Mesenchymal stem cell (in vitro differentiated cells and primary cell): ENCODE data around the gene DRG1. TPM values are rescaled to one million over a fixed set of nuclear protein-coding genes. Genes with fewer than 3 reads are reported as not detected.
A peak's percentile ranks its signal among the peaks of the same experiment; 100 is the strongest.

ENCODE experiments used
- DNase-seq: peaks from one replicate; pipeline ENCODE4 v3.0.0-alpha.2; 2013
- H2AFZ ChIP-seq: one replicate; pipeline ENCODE4 v1.6.1; 2013; ENCODE audit warnings: low read depth, mild to moderate bottlenecking, control low read depth, inconsistent platforms, low read length, moderate library complexity
- H2AK5ac ChIP-seq: 2 replicates; pipeline ENCODE4 v1.6.1; 2013; ENCODE audit warnings: low read length, moderate library complexity, mild to moderate bottlenecking, inconsistent platforms; ENCODE audit not compliant: severe bottlenecking
- H2BK120ac ChIP-seq: one replicate; pipeline ENCODE4 v1.6.1; 2013; ENCODE audit warnings: low read depth, mild to moderate bottlenecking, inconsistent platforms, low read length, moderate library complexity
- H2BK12ac ChIP-seq, 2 experiments: one replicate each; pipeline ENCODE4 v1.6.1; 2013; ENCODE audit warnings: inconsistent platforms in 2 of 2, low read length in 2 of 2, mild to moderate bottlenecking in 2 of 2, moderate library complexity in 2 of 2, control low read depth in 1 of 2
- H2BK15ac ChIP-seq: one replicate; pipeline ENCODE4 v1.6.1; 2013; ENCODE audit warnings: mild to moderate bottlenecking, low read depth, inconsistent platforms; ENCODE audit not compliant: poor library complexity, severe bottlenecking
- H2BK5ac ChIP-seq: 2 replicates; pipeline ENCODE4 v1.6.1; 2013; ENCODE audit warnings: low read depth, mild to moderate bottlenecking, low read length, control low read depth, inconsistent platforms; ENCODE audit not compliant: poor library complexity, severe bottlenecking
- H3K14ac ChIP-seq, 2 experiments: one replicate each; pipeline ENCODE4 v1.6.1; 2013; ENCODE audit warnings: inconsistent platforms in 2 of 2, low read length in 2 of 2, control low read depth in 1 of 2, mild to moderate bottlenecking in 1 of 2, moderate library complexity in 1 of 2
- H3K18ac ChIP-seq, 2 experiments: one replicate each; pipeline ENCODE4 v1.6.1; 2013; ENCODE audit warnings: inconsistent platforms in 2 of 2, low read length in 2 of 2, control low read depth in 1 of 2, low read depth in 1 of 2, mild to moderate bottlenecking in 1 of 2
- H3K23ac ChIP-seq, 2 experiments: one replicate each; pipeline ENCODE4 v1.6.1; 2013; ENCODE audit warnings: inconsistent platforms in 2 of 2, low read length in 2 of 2, mild to moderate bottlenecking in 2 of 2, moderate library complexity in 2 of 2, control low read depth in 1 of 2
- H3K27ac ChIP-seq: 2 replicates; pipeline ENCODE4 v1.5.1; 2013; ENCODE audit warnings: mild to moderate bottlenecking, moderate library complexity, low read length, control low read depth, inconsistent platforms; ENCODE audit not compliant: poor library complexity, severe bottlenecking
- H3K27me3 ChIP-seq, 2 experiments: 2 replicates each; pipeline versions ENCODE4 v1.6.1 to v1.7.0; 2013; ENCODE audit warnings: low read length in 2 of 2, mild to moderate bottlenecking in 2 of 2, moderate library complexity in 2 of 2, control low read depth in 1 of 2, inconsistent platforms in 1 of 2; ENCODE audit not compliant: control insufficient read depth in 1 of 2, insufficient read depth in 1 of 2
- H3K36me3 ChIP-seq, 2 experiments: 2 replicates each; pipeline versions ENCODE4 v1.6.1 to v1.7.0; 2013; ENCODE audit warnings: low read length in 2 of 2, control low read depth in 1 of 2, inconsistent platforms in 1 of 2, low read depth in 1 of 2, mild to moderate bottlenecking in 1 of 2; ENCODE audit not compliant: insufficient read depth in 2 of 2, control insufficient read depth in 1 of 2
- H3K4ac ChIP-seq, 2 experiments: one replicate each; pipeline ENCODE4 v1.6.1; 2013; ENCODE audit warnings: inconsistent platforms in 2 of 2, low read length in 2 of 2, mild to moderate bottlenecking in 2 of 2, moderate library complexity in 2 of 2, control low read depth in 1 of 2, low read depth in 1 of 2
- H3K4me1 ChIP-seq: 2 replicates; pipeline ENCODE4 v1.6.1; 2013; ENCODE audit warnings: low read depth, low read length, control low read depth; ENCODE audit not compliant: control insufficient read depth, insufficient read depth
- H3K4me2 ChIP-seq: 2 replicates; pipeline ENCODE4 v1.6.1; 2013; ENCODE audit warnings: low read length, mild to moderate bottlenecking, inconsistent platforms; ENCODE audit not compliant: poor library complexity, severe bottlenecking
- H3K4me3 ChIP-seq, 2 experiments: 2 replicates each; pipeline versions ENCODE4 v1.5.1 to v1.7.0; 2013; ENCODE audit warnings: low read length in 2 of 2, mild to moderate bottlenecking in 2 of 2, control low read depth in 1 of 2, low read depth in 1 of 2; ENCODE audit not compliant: insufficient read depth in 1 of 2
- H3K79me1 ChIP-seq: replicated peaks from 2 replicates; pipeline ENCODE4 v1.6.1; 2013; ENCODE audit warnings: mild to moderate bottlenecking, control low read depth, low read length, inconsistent platforms; ENCODE audit not compliant: poor library complexity, severe bottlenecking
- H3K9ac ChIP-seq: 2 replicates; pipeline ENCODE4 v1.7.0; 2013; ENCODE audit warnings: mild to moderate bottlenecking, low read length, moderate library complexity
- H3K9me3 ChIP-seq: 2 replicates; pipeline ENCODE4 v1.7.0; 2013; ENCODE audit warnings: mild to moderate bottlenecking, low read length; ENCODE audit not compliant: control insufficient read depth
- H4K8ac ChIP-seq: one replicate; pipeline ENCODE4 v1.6.1; 2013; ENCODE audit warnings: inconsistent platforms, mild to moderate bottlenecking, low read length, moderate library complexity
- H4K91ac ChIP-seq: one replicate; pipeline ENCODE4 v1.6.1; 2013; ENCODE audit warnings: mild to moderate bottlenecking, low read length, inconsistent platforms
- WGBS: methylation state at CpG from one replicate; pipeline ENCODE4 v1.1.7; 2013; ENCODE audit warnings: mixed read lengths; 5-methylcytosine and 5-hydroxymethylcytosine counted together
- polyA plus RNA-seq, 2 experiments: library from polyadenylated mRNA; stranded (reverse); fragments of 200-250 nt; gene quantifications; one replicate each; pipeline ENCODE4 v1.2.3, GENCODE V29; 2013

Gene DRG1
- 44.1 TPM for polyA plus RNA-seq (2013, experiment 1 of 2)
- polyA plus RNA-seq (2013, experiment 2 of 2), result 45.0 TPM

DNA sequence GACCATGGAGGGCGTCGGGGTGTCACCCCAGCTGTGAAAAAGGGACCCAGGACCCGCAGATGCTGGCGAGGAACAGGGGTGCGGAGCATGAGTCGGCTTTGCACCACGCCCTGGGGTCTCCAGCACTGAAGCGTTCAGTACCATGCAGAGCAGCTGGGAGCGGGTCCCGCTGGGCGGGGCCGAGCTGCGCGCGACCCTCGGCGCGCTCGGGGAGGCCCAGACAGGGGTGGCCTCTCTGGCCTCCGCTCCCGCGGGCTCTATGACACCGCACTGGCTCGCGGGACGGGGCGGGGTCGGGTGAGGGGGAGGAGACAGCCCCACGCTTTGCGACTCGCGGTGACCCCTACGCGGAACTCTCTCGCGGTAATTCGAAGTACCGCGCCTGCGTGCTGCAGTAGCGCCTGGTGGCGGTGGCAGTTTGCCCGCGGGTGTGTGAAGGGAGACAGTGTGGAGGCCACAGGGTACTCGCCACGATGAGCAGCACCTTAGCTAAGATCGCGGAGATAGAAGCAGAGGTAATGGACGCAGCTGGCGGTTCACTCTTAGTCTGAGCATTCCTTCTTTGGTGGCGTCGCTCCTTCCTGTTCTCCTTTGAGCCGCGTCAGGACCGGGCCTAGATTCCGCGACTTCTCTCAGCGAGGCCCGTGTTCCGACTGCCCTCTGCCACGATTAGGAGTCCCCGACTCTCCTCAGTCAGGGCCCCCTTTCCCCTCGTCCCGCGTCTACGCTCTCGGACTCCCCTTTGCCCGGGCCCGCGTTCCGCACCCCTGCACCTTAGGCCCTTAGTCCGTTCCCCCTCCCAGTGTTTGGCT is at the start of gene DRG1:
Gene DRG1 (plus strand): TSS at position 394 of the 812 bp plus-strand sequence. CDS start 80 bp downstream, at position 474.
- Histone ChIP-seq H3K18ac (peak within 1 kb of the TSS; percentile 83 to 98), H2BK15ac (no peak within 1 kb of the TSS), H3K14ac (peak within 1 kb of the TSS in 1 of 2 experiments; percentile 96), H4K8ac (peak within 1 kb of the TSS; percentile 96), H3K4me1 (peaks cover 1% of the 10 kb centered on the region), H2BK120ac (peak within 1 kb of the TSS; percentile 29), H2AK5ac (peak within 1 kb of the TSS; percentile 82), H3K4ac (peak within 1 kb of the TSS; percentile 69 to 100), H4K91ac (peak within 1 kb of the TSS; percentile 65), H3K9me3 (no peaks in the 10 kb centered on the region), H2AFZ (peak within 1 kb of the TSS; percentile 97), H3K27ac (peak within 1 kb of the TSS; percentile 77), H3K79me1 (peaks cover 5% of the 10 kb centered on the region), H2BK12ac (peak within 1 kb of the TSS in 1 of 2 experiments; percentile 42), H3K4me2 (peak within 1 kb of the TSS; percentile 84), H3K9ac (peak within 1 kb of the TSS; percentile 97), H3K23ac (peak within 1 kb of the TSS in 1 of 2 experiments; percentile 89), H3K27me3 (no peaks in the 10 kb centered on the region), H3K4me3 (peak within 1 kb of the TSS; percentile 81 to 98), H2BK5ac (peak within 1 kb of the TSS; percentile 48), H3K36me3 (peaks cover 20 to 30% of the 10 kb centered on the region in 2 experiments)
- DNase-seq, result peak; percentile 95
- WGBS, result 1% methylated on average over 72 of the region's 72 CpGs

DNA sequence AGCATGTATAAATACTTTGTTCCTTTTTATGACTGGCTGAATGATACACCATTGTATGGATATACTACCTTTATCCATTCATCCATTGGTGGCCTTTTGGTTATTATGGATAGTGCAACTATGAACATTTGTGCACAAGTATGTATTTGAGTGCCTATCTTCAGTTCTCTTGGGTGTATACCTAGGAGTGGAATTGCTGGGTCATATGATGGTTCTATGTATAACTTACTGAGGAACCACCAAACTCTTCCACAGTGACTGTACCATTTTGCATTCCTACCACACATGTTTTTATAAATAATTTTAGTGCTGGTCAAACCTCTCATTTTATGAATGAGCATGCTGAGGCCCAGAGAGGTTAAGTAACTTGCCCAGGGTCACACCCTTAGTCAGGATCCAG is 49.4 kb upstream of the DRG1 start:
- Histone ChIP-seq H3K79me1 (peaks cover 1% of the 10 kb centered on the region), H2BK15ac (no peak overlapping the region), H2AFZ (no peak overlapping the region), H3K9ac (no peak overlapping the region), H3K14ac (no peak overlapping the region), H3K18ac (no peak overlapping the region), H3K4me3 (no peak overlapping the region), H2BK12ac (no peak overlapping the region), H3K4me1 (peaks cover 14% of the 10 kb centered on the region), H4K8ac (no peak overlapping the region), H3K4ac (no peak overlapping the region), H3K4me2 (no peak overlapping the region), H3K27me3 (peaks cover 0 to 8% of the 10 kb centered on the region in 2 experiments), H3K23ac (no peak overlapping the region), H3K27ac (no peak overlapping the region), H2AK5ac (no peak overlapping the region), H4K91ac (no peak overlapping the region), H2BK5ac (no peak overlapping the region), H3K36me3 (peaks cover 0 to 4% of the 10 kb centered on the region in 2 experiments), H2BK120ac (no peak overlapping the region), H3K9me3 (no peaks in the 10 kb centered on the region)
- no peak for DNase-seq

GRCh38 chr22:31350410-31350863 is 49.0 kb upstream of the DRG1 start:
- Histone ChIP-seq H2BK12ac (no peak overlapping the region), H3K4me3 (no peak overlapping the region), H2BK120ac (no peak overlapping the region), H3K14ac (no peak overlapping the region), H4K91ac (no peak overlapping the region), H3K4me2 (no peak overlapping the region), H3K27ac (no peak overlapping the region), H3K4ac (no peak overlapping the region), H3K36me3 (no peaks in the 10 kb centered on the region), H2AK5ac (no peak overlapping the region), H3K27me3 (peaks cover 0 to 8% of the 10 kb centered on the region in 2 experiments), H3K4me1 (peaks cover 9% of the 10 kb centered on the region), H3K9ac (no peak overlapping the region), H3K18ac (no peak overlapping the region), H3K9me3 (no peaks in the 10 kb centered on the region), H4K8ac (no peak overlapping the region), H2BK5ac (no peak overlapping the region), H3K23ac (no peak overlapping the region), H2BK15ac (no peak overlapping the region), H2AFZ (no peak overlapping the region), H3K79me1 (no peaks in the 10 kb centered on the region)
- peak; percentile 18 for DNase-seq
- 87% methylated on average over 7 of the region's 8 CpGs for WGBS

DNA sequence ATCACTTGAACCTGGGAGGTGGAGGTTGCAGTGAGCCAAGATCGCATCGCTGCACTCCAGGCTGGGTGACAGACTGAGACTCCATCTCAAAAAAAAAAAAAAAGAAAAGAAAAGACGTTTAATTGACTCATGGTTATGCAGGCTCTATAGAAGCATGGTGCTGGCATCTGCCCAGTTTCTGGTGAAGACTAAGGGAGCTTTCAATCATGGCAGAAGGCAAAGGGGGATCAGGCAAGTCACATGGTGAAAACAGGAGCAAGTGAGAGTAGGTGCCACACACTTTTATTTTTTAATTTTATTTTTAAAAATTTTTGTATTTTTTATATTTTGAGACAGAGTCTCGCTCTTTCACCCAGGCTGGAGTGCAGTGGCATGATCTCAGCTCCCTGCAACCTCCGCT is 44.9 kb upstream of the DRG1 start:
- peaks cover 0 to 8% of the 10 kb centered on the region in 2 experiments for H3K27me3 ChIP-seq
- no peak overlapping the region for H2AFZ ChIP-seq
- H3K4me1 ChIP-seq, result peaks cover 2% of the 10 kb centered on the region
- no peak overlapping the region for H2BK120ac ChIP-seq
- no peak overlapping the region for H3K23ac ChIP-seq
- no peak overlapping the region for H3K18ac ChIP-seq
- no peak overlapping the region for H2BK15ac ChIP-seq
- H3K9me3 ChIP-seq, result no peaks in the 10 kb centered on the region
- 84% methylated on average over 5 of the region's 5 CpGs for WGBS
- no peak overlapping the region for H2BK5ac ChIP-seq
- no peak overlapping the region for H2BK12ac ChIP-seq
- no peak overlapping the region for H4K91ac ChIP-seq
- no peak overlapping the region for H3K27ac ChIP-seq
- no peak overlapping the region for H2AK5ac ChIP-seq
- H3K79me1 ChIP-seq, result no peaks in the 10 kb centered on the region
- H3K4ac ChIP-seq, result no peak overlapping the region
- no peak overlapping the region for H3K9ac ChIP-seq
- no peak overlapping the region for H4K8ac ChIP-seq
- H3K4me2 ChIP-seq, result no peak overlapping the region
- no peak overlapping the region for H3K4me3 ChIP-seq
- no peaks in the 10 kb centered on the region for H3K36me3 ChIP-seq
- DNase-seq, result no peak
- no peak overlapping the region for H3K14ac ChIP-seq
